Measurements from ENCODE around the gene BMP8B.
"Not testable (repeated sequence)": the region's sequence is repeated elsewhere in the genome, so short reads cannot be mapped to it uniquely, and the experiment has no call there.

The BMP8B gene

GRCh38 chr1:39812913-39813312 lies 24.2 kb upstream of the BMP8B start:
- no peak for DNase-seq

GRCh38 chr1:39808784-39809517 lies 20.3 kb upstream of the BMP8B start:
- no peak for DNase-seq

- no peak for DNase-seq
These were observed 16.7 kb upstream of the BMP8B start for GRCh38 chr1:39805385-39805784.

GRCh38 chr1:39802496-39803260 lies 14.0 kb upstream of the BMP8B start:
- no peak for DNase-seq

- no peak for DNase-seq
These were observed 11.8 kb upstream of the BMP8B start for GRCh38 chr1:39800471-39800835.

GRCh38 chr1:39799770-39800470 lies 11.3 kb upstream of the BMP8B start:
- peak; percentile 66 for DNase-seq

- peak; percentile 79 for DNase-seq
These were observed 10.4 kb upstream of the BMP8B start for GRCh38 chr1:39798859-39799769.

- no peak for DNase-seq
These were observed 7.0 kb upstream of the BMP8B start for GRCh38 chr1:39795651-39796050.

- no peak for DNase-seq
These were observed 3.2 kb upstream of the BMP8B start for GRCh38 chr1:39791838-39792237.

- DNase-seq, result no peak
These were observed 976 bp upstream of the BMP8B start for GRCh38 chr1:39789571-39790110.

- DNase-seq, result peak; percentile 14
These were observed 273 bp downstream of the BMP8B start for GRCh38 chr1:39788426-39788757.

GRCh38 chr1:39787964-39788363 lies 701 bp downstream of the BMP8B start:
- DNase-seq, result not testable (repeated sequence)

GRCh38 chr1:39787468-39787867 lies 1.2 kb downstream of the BMP8B start:
- no peak for DNase-seq

GRCh38 chr1:39787108-39787375 lies 1.6 kb downstream of the BMP8B start:
- DNase-seq, result not testable (repeated sequence)

- not testable (repeated sequence) for DNase-seq
These were observed 2.2 kb downstream of the BMP8B start for GRCh38 chr1:39786303-39787107.

- DNase-seq, result not testable (repeated sequence)
These were observed 6.0 kb downstream of the BMP8B start for GRCh38 chr1:39782685-39783084.

- DNase-seq, result no peak
These were observed 6.6 kb downstream of the BMP8B start for GRCh38 chr1:39782103-39782502.

- no peak for DNase-seq
These were observed 7.3 kb downstream of the BMP8B start for GRCh38 chr1:39781349-39781715.

GRCh38 chr1:39779821-39780220 lies 8.8 kb downstream of the BMP8B start:
- no peak for DNase-seq

- no peak for DNase-seq
These were observed 9.5 kb downstream of the BMP8B start for GRCh38 chr1:39779137-39779536.

- not testable (repeated sequence) for DNase-seq
These were observed 10.1 kb downstream of the BMP8B start for GRCh38 chr1:39778463-39779099.

Measured in suppressor macrophage treated with lipopolysaccharide for 4 hours (primary cell).